Activated T-helper 2 cell treated with anti-CD3 and anti-CD28 coated beads, Interferon-gamma antibody, Interleukin-2, Interleukin-4, amounts not matched to agents 10 μg/mL and 5 μg/mL and 100 μg/mL, durations not matched to agents 14 hours and 24 hours and 36 hours (primary cell): ENCODE measurements around the gene BTBD10. TPM values are rescaled to one million over a fixed set of nuclear protein-coding genes. Genes with fewer than 3 reads are reported as not detected.
A peak's percentile ranks its signal among the peaks of the same experiment; 100 is the strongest.

Source experiments
- DNase-seq: peaks from one replicate; pipeline ENCODE4 v3.0.0; 2021; ENCODE audit warnings: low spot score
- H3K27ac Mint-ChIP-seq: one replicate; pipeline ENCODE4 v1.8.0; 2021; ENCODE audit warnings: mixed read lengths
- H3K27me3 Mint-ChIP-seq: one replicate; pipeline ENCODE4 v1.8.0; 2021; ENCODE audit warnings: low read depth, mixed read lengths
- H3K36me3 Mint-ChIP-seq: one replicate; pipeline ENCODE4 v1.8.0; 2021; ENCODE audit warnings: low read depth, mixed read lengths
- H3K4me1 Mint-ChIP-seq: one replicate; pipeline ENCODE4 v1.8.0; 2021; ENCODE audit warnings: low read depth, mixed read lengths
- H3K4me3 Mint-ChIP-seq: one replicate; pipeline ENCODE4 v1.8.0; 2021; ENCODE audit warnings: low read depth, mild to moderate bottlenecking, moderate library complexity, mixed read lengths
- H3K9me3 Mint-ChIP-seq: one replicate; pipeline ENCODE4 v1.8.0; 2021; ENCODE audit warnings: mixed read lengths
- intact Hi-C: fragments of 100-400 bp; cut with micrococcal nuclease; formaldehyde crosslinking; loops from one replicate; pipeline ENCODE4 v1.15.1; 2023
- total RNA-seq: library from RNA; stranded (reverse); gene quantifications from 2 replicates; pipeline ENCODE4 v1.2.3, GENCODE V29; 2022

The BTBD10 gene
- total RNA-seq, 1 donor from 2014 or later: 24.9 TPM

- Mint-ChIP-seq H3K9me3 (no peaks in the 10 kb centered on the region), H3K4me1 (peaks cover 3% of the 10 kb centered on the region), H3K27ac (no peak overlapping the region), H3K36me3 (peaks cover 31% of the 10 kb centered on the region), H3K4me3 (no peak overlapping the region), H3K27me3 (no peaks in the 10 kb centered on the region)
- intact Hi-C loops: no loop called here
- DNase-seq: no peak
These were observed 104.3 kb downstream of the BTBD10 start for GRCh38 chr11:13358596-13359270.

- Mint-ChIP-seq H3K9me3 (no peaks in the 10 kb centered on the region), H3K27ac (no peak overlapping the region), H3K27me3 (no peaks in the 10 kb centered on the region), H3K36me3 (peaks cover 30% of the 10 kb centered on the region), H3K4me1 (peaks cover 3% of the 10 kb centered on the region), H3K4me3 (no peak overlapping the region)
- intact Hi-C loops: no loop called here
- DNase-seq: no peak
These were observed 105.8 kb downstream of the BTBD10 start for GRCh38 chr11:13357232-13357631.

- Mint-ChIP-seq H3K4me1 (peaks cover 3% of the 10 kb centered on the region), H3K36me3 (peaks cover 15% of the 10 kb centered on the region)
- intact Hi-C loops: no loop called here
These were observed 107.8 kb downstream of the BTBD10 start for GRCh38 chr11:13355191-13355590.

DNA sequence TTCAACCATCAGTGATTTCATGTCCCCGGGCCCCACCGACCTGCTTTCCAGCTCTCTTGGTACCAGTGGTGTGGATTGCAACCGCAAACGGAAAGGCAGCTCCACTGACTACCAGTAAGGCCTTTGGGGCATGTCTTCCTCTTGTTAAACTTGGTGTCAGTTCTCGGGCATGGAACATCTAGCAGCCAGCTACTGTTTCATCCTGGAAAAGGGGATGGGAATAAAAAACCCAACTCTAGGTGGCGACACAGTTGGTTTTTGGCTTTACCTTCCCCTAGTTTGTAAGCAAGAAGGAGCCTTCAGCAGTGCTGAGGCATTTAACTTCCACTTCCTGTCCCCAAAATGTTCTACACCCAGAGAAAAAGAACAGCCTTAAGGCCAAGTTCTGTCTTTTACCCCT lies 108.7 kb downstream of the BTBD10 start:
- Mint-ChIP-seq H3K4me3 (no peak overlapping the region), H3K9me3 (no peaks in the 10 kb centered on the region), H3K27me3 (no peaks in the 10 kb centered on the region), H3K36me3 (peaks cover 10% of the 10 kb centered on the region), H3K4me1 (peaks cover 3% of the 10 kb centered on the region), H3K27ac (no peak overlapping the region)
- intact Hi-C loops: no loop called here
- DNase-seq: no peak

More at GRCh38 chr11:13355191-13355590, 107.8 kb downstream of the BTBD10 start:
- DNase-seq: no peak
- Mint-ChIP-seq H3K9me3 (no peaks in the 10 kb centered on the region), H3K27ac (no peak overlapping the region), H3K27me3 (no peaks in the 10 kb centered on the region), H3K4me3 (no peak overlapping the region)

- Mint-ChIP-seq H3K4me3 (no peak overlapping the region), H3K36me3 (peaks cover 7% of the 10 kb centered on the region), H3K9me3 (no peaks in the 10 kb centered on the region), H3K27ac (no peak overlapping the region), H3K27me3 (no peaks in the 10 kb centered on the region), H3K4me1 (peaks cover 7% of the 10 kb centered on the region)
- DNase-seq: no peak
- intact Hi-C loops: no loop called here
These were observed 110.3 kb downstream of the BTBD10 start for GRCh38 chr11:13352711-13353110.

DNA sequence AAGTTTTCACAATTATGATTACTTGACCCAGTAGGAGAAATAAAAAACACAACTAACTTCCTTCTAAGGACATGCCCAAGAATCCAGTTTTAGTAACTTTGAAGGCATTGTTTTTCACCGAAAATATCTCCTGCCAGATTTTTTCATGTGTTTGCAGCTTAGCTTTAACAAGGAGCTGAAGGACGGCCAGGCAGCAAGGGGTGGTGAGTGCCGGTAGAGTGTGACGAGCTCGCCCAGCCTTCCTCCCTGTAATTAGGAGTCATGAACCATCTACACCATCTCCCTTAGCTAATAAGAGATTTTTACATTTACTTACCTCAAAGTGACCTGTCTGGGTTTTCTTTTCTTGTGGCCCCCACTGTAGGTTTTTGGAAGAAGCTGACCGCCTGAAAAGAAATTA lies 113.4 kb downstream of the BTBD10 start:
- Mint-ChIP-seq H3K27me3 (no peaks in the 10 kb centered on the region), H3K4me1 (peaks cover 7% of the 10 kb centered on the region), H3K4me3 (no peak overlapping the region), H3K36me3 (no peaks in the 10 kb centered on the region), H3K27ac (no peak overlapping the region), H3K9me3 (no peaks in the 10 kb centered on the region)
- intact Hi-C loops: no loop called here
- no peak for DNase-seq

- DNase-seq: no peak
- Mint-ChIP-seq H3K4me1 (peaks cover 7% of the 10 kb centered on the region), H3K27me3 (no peaks in the 10 kb centered on the region), H3K4me3 (no peak overlapping the region), H3K27ac (no peak overlapping the region), H3K36me3 (no peaks in the 10 kb centered on the region), H3K9me3 (no peaks in the 10 kb centered on the region)
- intact Hi-C loops: no loop called here
These were observed 114.0 kb downstream of the BTBD10 start for GRCh38 chr11:13349046-13349445.

DNA sequence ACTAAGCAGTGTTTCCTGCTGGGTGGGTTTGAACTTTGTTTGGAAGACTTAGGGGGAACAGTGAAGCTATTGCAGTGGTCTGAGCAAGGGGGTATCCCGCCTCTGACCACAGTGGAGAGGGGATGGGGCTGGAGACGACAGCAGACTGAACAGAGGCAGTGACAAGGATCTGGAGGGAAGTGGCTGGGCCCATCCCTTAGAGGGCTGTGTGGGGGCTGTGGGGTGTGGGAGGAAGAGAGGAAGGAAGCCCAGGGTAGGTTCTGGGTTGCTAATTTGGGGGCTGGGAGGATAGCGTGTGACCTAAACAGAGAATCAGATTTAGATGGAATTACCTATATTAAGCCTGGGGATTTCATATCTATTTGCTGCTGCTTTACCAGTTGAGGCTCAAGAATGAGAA lies 114.7 kb downstream of the BTBD10 start:
- intact Hi-C loops: no loop called here
- no peak for DNase-seq
- no peaks in the 10 kb centered on the region for H3K36me3 Mint-ChIP-seq
- H3K27me3 Mint-ChIP-seq: no peaks in the 10 kb centered on the region
- no peak overlapping the region for H3K4me3 Mint-ChIP-seq
- peaks cover 7% of the 10 kb centered on the region for H3K4me1 Mint-ChIP-seq
- no peaks in the 10 kb centered on the region for H3K9me3 Mint-ChIP-seq
- no peak overlapping the region for H3K27ac Mint-ChIP-seq

GRCh38 chr11:13347901-13348300 lies 115.1 kb downstream of the BTBD10 start:
- Mint-ChIP-seq H3K27ac (no peak overlapping the region), H3K9me3 (no peaks in the 10 kb centered on the region), H3K36me3 (no peaks in the 10 kb centered on the region), H3K4me3 (no peak overlapping the region), H3K27me3 (no peaks in the 10 kb centered on the region), H3K4me1 (peaks cover 7% of the 10 kb centered on the region)
- intact Hi-C loops: no loop called here
- DNase-seq: no peak

DNA sequence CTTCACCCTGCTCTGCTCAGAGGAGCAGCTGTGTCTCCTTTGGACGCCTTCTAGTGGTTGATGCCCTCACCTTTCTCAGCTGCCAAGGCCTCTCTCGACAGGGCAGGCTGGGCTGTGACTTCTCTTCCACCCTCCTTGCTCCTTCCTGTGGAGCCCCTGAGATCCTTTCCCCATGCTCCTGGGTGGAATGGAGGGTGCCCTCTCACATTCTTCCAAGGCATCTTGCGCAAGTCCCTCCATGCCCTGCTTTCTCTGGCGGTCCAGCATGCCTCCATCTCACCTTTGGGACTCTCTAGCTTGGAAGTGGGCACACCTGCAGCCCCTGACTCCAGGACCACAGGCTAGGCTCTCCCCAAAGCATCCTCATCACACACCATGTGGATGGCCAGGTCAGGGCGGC lies 116.6 kb downstream of the BTBD10 start:
- intact Hi-C loops: no loop called here
- H3K4me3 Mint-ChIP-seq: no peak overlapping the region
- H3K4me1 Mint-ChIP-seq: peaks cover 7% of the 10 kb centered on the region

GRCh38 chr11:13344818-13345217 lies 118.2 kb downstream of the BTBD10 start:
- H3K27me3 Mint-ChIP-seq: no peaks in the 10 kb centered on the region
- no peak overlapping the region for H3K27ac Mint-ChIP-seq
- intact Hi-C loops: loop anchor here (1.0 to 2.0 kb wide), 4 partner anchors 106 to 380 kb away; no protein-coding TSS in a partner anchor

More for the DNA sequence above, 116.6 kb downstream of the BTBD10 start:
- Mint-ChIP-seq H3K27me3 (no peaks in the 10 kb centered on the region), H3K9me3 (no peaks in the 10 kb centered on the region), H3K27ac (no peak overlapping the region), H3K36me3 (no peaks in the 10 kb centered on the region)
- no peak for DNase-seq

DNA sequence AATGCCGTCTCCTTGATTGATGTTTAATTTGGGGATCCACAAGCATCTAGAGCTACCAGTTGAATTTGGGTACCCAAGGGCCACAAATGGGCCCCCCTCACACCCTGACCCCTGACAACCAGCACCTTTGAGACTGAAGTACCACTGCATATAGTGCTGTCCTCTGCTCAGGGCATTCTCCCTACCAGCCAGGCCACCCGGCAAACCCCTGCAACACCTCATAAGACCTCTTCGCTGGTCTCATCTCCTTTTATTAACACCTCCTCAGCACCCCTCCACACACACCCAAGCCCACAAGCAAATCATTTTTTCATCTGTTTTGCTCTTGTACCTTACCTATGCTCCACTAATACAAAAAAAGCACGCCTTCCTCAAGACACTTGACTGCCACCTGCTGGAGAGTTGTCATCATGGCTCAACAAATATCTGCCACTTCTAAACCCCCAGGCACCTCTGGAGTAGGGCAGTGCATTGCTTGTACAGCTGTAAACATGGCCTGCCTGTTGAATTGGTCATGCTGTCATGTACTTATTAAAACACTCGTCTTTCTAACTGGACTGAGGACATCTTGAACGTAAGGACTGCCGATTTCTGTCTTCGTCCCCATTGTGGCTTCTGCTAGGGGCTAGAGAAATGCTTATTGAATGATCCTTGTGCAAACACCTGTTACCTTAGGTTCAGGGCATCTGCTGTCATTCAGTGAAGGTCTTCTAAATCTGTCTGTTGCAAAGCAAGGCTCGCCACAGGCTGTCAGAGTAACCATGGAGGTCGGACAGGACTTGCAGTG lies 118.9 kb downstream of the BTBD10 start:
- DNase-seq: peak; percentile 60
- H3K4me3 Mint-ChIP-seq: no peak overlapping the region
- no peaks in the 10 kb centered on the region for H3K27me3 Mint-ChIP-seq
- H3K36me3 Mint-ChIP-seq: no peaks in the 10 kb centered on the region
- peaks cover 17% of the 10 kb centered on the region for H3K4me1 Mint-ChIP-seq
- intact Hi-C loops: loop anchor here (1.0 to 2.0 kb wide), 4 partner anchors 105 to 379 kb away; no protein-coding TSS in a partner anchor
- no peak overlapping the region for H3K27ac Mint-ChIP-seq
- H3K9me3 Mint-ChIP-seq: no peaks in the 10 kb centered on the region

More at GRCh38 chr11:13344818-13345217, 118.2 kb downstream of the BTBD10 start:
- Mint-ChIP-seq H3K4me1 (peaks cover 10% of the 10 kb centered on the region), H3K36me3 (no peaks in the 10 kb centered on the region), H3K9me3 (no peaks in the 10 kb centered on the region), H3K4me3 (no peak overlapping the region)
- DNase-seq: no peak

DNA sequence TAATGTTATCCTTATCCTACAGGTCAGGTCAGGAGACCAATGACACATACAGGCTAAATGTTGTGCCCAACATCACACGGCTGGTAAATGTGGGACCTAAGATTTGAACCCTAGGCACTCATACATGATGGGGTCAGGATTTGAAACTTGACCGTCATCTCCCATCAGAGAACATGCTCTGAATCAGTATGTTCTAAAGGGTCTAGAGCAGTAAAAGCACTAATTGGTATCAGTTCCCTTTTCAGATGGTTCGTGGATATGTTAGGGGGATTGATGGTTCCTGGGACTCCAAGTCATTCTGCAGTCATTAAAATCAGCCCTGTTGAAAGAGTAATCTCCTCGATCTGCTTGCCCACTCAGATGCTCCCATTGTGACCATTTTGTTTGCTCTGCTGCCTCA lies 120.0 kb downstream of the BTBD10 start:
- H3K27ac Mint-ChIP-seq: no peak overlapping the region
- no peak for DNase-seq
- no peaks in the 10 kb centered on the region for H3K36me3 Mint-ChIP-seq
- intact Hi-C loops: no loop called here
- H3K4me1 Mint-ChIP-seq: peaks cover 21% of the 10 kb centered on the region
- H3K9me3 Mint-ChIP-seq: no peaks in the 10 kb centered on the region
- no peak overlapping the region for H3K4me3 Mint-ChIP-seq
- no peaks in the 10 kb centered on the region for H3K27me3 Mint-ChIP-seq
